Measurements from ENCODE around the gene SNX8. TPM values are rescaled to one million over a fixed set of nuclear protein-coding genes. Genes with fewer than 3 reads are reported as not detected.

Gene SNX8
- total and polyA plus RNA-seq, 2 of the 8 experiments (the other 6 are each of a cell fraction or from before 2014, with no cell fraction given) = 46.2 to 70.8 TPM

GRCh38 chr7:2233926-2234325 is 80.3 kb downstream of the SNX8 start:
- H2BK120ac ChIP-seq (replicated peaks; ENCODE audit: low read depth, low read length) = no peak overlapping the region
- ChIA-PET CTCF (ENCODE audit: partially characterized antibody) (interaction anchor here (0.6 kb wide), 1 partner anchor 14 kb away, joined by 3 read pairs; no protein-coding TSS in a partner anchor), POLR2A (ENCODE audit: partially characterized antibody) (interaction anchor here (1.5 to 4.5 kb wide), 3 partner anchors 8 to 80 kb away, joined by 3 to 36 read pairs (median 4); partner anchors contain the start of genes MRM2, NUDT1 and SNX8)
- peaks cover 9% of the 10 kb centered on the region for H3K79me1 ChIP-seq (ENCODE audit: low read depth, low read length)
- H3K4me3 ChIP-seq (ENCODE audit: extremely low read depth in 1 of 4, insufficient read depth in 2 of 4, low read depth in 3 of 4, low read length in 4 of 4) = peak overlapping the region in 1 of 4 experiments; percentile 93; a peak in 1 of 8 replicates
- H3K79me2 ChIP-seq (ENCODE audit: control insufficient read depth in 1 of 2, insufficient read depth in 2 of 2, low read length in 2 of 2) = peaks cover 8 to 32% of the 10 kb centered on the region in 2 experiments
- H2BK12ac ChIP-seq (ENCODE audit: low read depth, low read length) = no peak overlapping the region
- FAIRE-seq (no peak), DNase-seq (ENCODE audit: low read depth in 1 of 2, low spot score in 2 of 2) (no peak)
- 97% methylated on average over 3 of the region's 3 CpGs; no CpG with 5 or more reads in 1 of the 2 experiments for WGBS, 2 experiments (ENCODE audit: extremely low coverage in 1 of 2, insufficient coverage in 1 of 2, insufficient read length in 1 of 2, insufficient replicate concordance in 2 of 2, low coverage in 1 of 2, low lambda C conversion rate in 2 of 2, missing lambda C conversion rate in 1 of 2)
- no peak overlapping the region for H3K18ac ChIP-seq (ENCODE audit: extremely low read depth, low read length)
- H2AFZ ChIP-seq (ENCODE audit: low read length) = no peak overlapping the region
- H3K4ac ChIP-seq (replicated peaks; ENCODE audit: insufficient read length, low read depth, low read length) = no peak overlapping the region
- H3K4me1 ChIP-seq (replicated peaks in 1 of 4; ENCODE audit: control insufficient read depth in 3 of 4, insufficient read depth in 4 of 4, low read length in 3 of 4) = peaks cover 0 to 2% (median 0%) of the 10 kb centered on the region in 4 experiments; a peak in 1 of 7 replicates
- H2BK5ac ChIP-seq (ENCODE audit: low read depth, low read length) = no peak overlapping the region
- no peak overlapping the region for H4K91ac ChIP-seq (replicated peaks; ENCODE audit: insufficient read length, low read length)
- H2BK15ac ChIP-seq (ENCODE audit: low read length) = no peak overlapping the region
- H3K9me3 ChIP-seq (ENCODE audit: insufficient read depth in 2 of 2, low read depth in 1 of 2, low read length in 1 of 2) = no peaks in the 10 kb centered on the region
- no peak overlapping the region for H3K56ac ChIP-seq (replicated peaks; ENCODE audit: insufficient read length, low read depth, low read length)
- H3K23me2 ChIP-seq (ENCODE audit: low read depth, low read length) = peaks cover 8% of the 10 kb centered on the region; the same call in 1 of the 2 replicates
- H3K36me3 ChIP-seq (ENCODE audit: control insufficient read depth in 2 of 4, insufficient read depth in 4 of 4, low read length in 3 of 4) = peaks cover 18 to 53% (median 39%) of the 10 kb centered on the region in 4 experiments
- TF ChIP-seq GABPA (IDR thresholded peaks at IDR 0.05; ENCODE audit: borderline replicate concordance, insufficient read depth, low read length) (no peak), FOSL1 (IDR thresholded peaks at IDR 0.05; ENCODE audit: insufficient read depth, low read depth, low read length) (no peak), CBX8 (IDR thresholded peaks at IDR 0.05; ENCODE audit: borderline replicate concordance, low read depth, low read length) (no peak), TAF7 (optimal IDR thresholded peaks at IDR 0.05; ENCODE audit: borderline replicate concordance, low read depth, low read length) (no peak), E2F6 (IDR thresholded peaks at IDR 0.05) (no peak), ATF3 (IDR thresholded peaks at IDR 0.05; ENCODE audit: insufficient read depth, low read depth, low read length) (no peak), EGR1 (IDR thresholded peaks at IDR 0.05; ENCODE audit: borderline replicate concordance, low read depth, low read length) (no peak), ZNF274 (IDR thresholded peaks at IDR 0.05; ENCODE audit: borderline replicate concordance, extremely low read depth, low read length) (no peak), KDM1A (IDR thresholded peaks at IDR 0.05; ENCODE audit: borderline replicate concordance, low read length) (no peak), CHD1 (IDR thresholded peaks at IDR 0.05; ENCODE audit: low read depth, low read length) (no peak), RNF2 (IDR thresholded peaks at IDR 0.05; ENCODE audit: borderline replicate concordance, low read depth, low read length, missing control alignments, poor library complexity, severe bottlenecking) (no peak)
- H2BK20ac ChIP-seq (ENCODE audit: low read length) = no peak overlapping the region
- no peak overlapping the region for H3K27ac ChIP-seq (ENCODE audit: low read depth, low read length)
- peak overlapping the region in 1 of 2 experiments; percentile 60; a peak in 1 of 4 replicates for H3K4me2 ChIP-seq (ENCODE audit: insufficient read depth in 1 of 2, low read depth in 2 of 2, low read length in 2 of 2)
- no peak overlapping the region for H3K14ac ChIP-seq (ENCODE audit: insufficient read length)
- H4K20me1 ChIP-seq (replicated peaks in 1 of 2; ENCODE audit: control insufficient read depth in 1 of 2, insufficient read depth in 2 of 2, low read length in 2 of 2) = peaks cover 3 to 9% of the 10 kb centered on the region in 2 experiments
- H2AK5ac ChIP-seq (ENCODE audit: low read depth, low read length) = no peak overlapping the region
- no peak overlapping the region for H4K5ac ChIP-seq (ENCODE audit: insufficient read length, low read depth, low read length)
- H3K9ac ChIP-seq (replicated peaks in 1 of 4; ENCODE audit: extremely low read depth in 1 of 4, low read depth in 3 of 4, low read length in 3 of 4) = no peak overlapping the region
- H3K23ac ChIP-seq (ENCODE audit: insufficient read length) = no peak overlapping the region
- H3K27me3 ChIP-seq (replicated peaks in 1 of 4; ENCODE audit: control insufficient read depth in 3 of 4, extremely low read depth in 1 of 4, insufficient read depth in 3 of 4, low read length in 3 of 4) = no peaks in the 10 kb centered on the region
- no peak overlapping the region for H4K8ac ChIP-seq (ENCODE audit: extremely low read depth, insufficient read depth, low read length)
